Measurements from ENCODE around the gene PACS2. TPM values are rescaled to one million over a fixed set of nuclear protein-coding genes. Genes with fewer than 3 reads are reported as not detected.

The PACS2 gene
- total and polyA plus RNA-seq, 2 of the 4 experiments (the other 2 are of a cell fraction), result 15.6 to 32.2 TPM

DNA sequence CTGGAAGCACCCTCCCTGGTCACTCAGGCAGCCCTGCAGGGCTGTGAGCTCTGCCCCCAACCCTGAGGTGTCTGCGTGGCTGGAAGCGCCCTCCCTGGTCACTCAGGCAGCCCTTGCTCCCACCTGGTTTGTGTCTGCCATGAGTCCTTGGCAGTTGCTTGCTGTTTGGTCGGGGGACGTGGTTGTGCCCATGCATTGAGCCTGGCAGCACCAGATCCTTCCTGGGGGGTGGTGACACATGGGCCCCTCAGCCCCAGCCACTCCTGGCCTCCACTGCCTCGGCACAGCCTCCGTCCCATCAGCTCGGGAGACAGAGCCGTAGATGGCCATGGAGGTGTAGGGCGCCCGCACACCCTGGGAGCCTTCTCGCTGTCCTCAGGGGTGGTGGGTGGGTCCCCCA is 124.6 kb downstream of the PACS2 start:
- Histone ChIP-seq H3K4me3 (ENCODE audit: insufficient read depth, low read depth, low read length) (no peak overlapping the region), H2BK120ac (ENCODE audit: low read depth, low read length) (no peak overlapping the region), H2BK15ac (ENCODE audit: low read depth, low read length) (no peak overlapping the region), H3K27ac (ENCODE audit: insufficient read depth, low read length) (no peak overlapping the region), H3K14ac (replicated peaks; ENCODE audit: low read depth, low read length) (no peak overlapping the region), H3K9me1 (ENCODE audit: insufficient read depth, low read length) (no peaks in the 10 kb centered on the region), H3K36me3 (ENCODE audit: control insufficient read depth, insufficient read depth, low read length) (peaks cover 17% of the 10 kb centered on the region), H4K8ac (ENCODE audit: low read depth in 2 of 2, low read length in 2 of 2) (no peak overlapping the region), H2AK5ac (ENCODE audit: low read depth, low read length) (no peak overlapping the region), H2AFZ (replicated peaks; ENCODE audit: low read length, poor library complexity) (no peak overlapping the region), H3K9ac (ENCODE audit: low read depth, low read length) (no peak overlapping the region), H3K56ac (ENCODE audit: extremely low read depth, insufficient read depth, low read length) (no peak overlapping the region), H3K4ac (ENCODE audit: low read depth, low read length) (no peak overlapping the region), H2BK5ac (ENCODE audit: low read depth, low read length, poor library complexity, severe bottlenecking) (no peak overlapping the region), H2AK9ac (replicated peaks; ENCODE audit: low read depth, low read length, poor library complexity) (peak overlapping the region; percentile 10), H4K5ac (ENCODE audit: low read depth, low read length) (no peak overlapping the region), H2BK20ac (ENCODE audit: low read depth, low read length) (no peak overlapping the region), H3K4me1 (ENCODE audit: control insufficient read depth, insufficient read depth, low read length) (no peaks in the 10 kb centered on the region), H3K79me1 (ENCODE audit: low read depth in 1 of 2, low read length in 2 of 2) (peaks cover 15 to 68% of the 10 kb centered on the region in 2 experiments), H3K9me3 (ENCODE audit: control insufficient read depth, insufficient read depth, low read length) (no peaks in the 10 kb centered on the region), H3K27me3 (ENCODE audit: control insufficient read depth, insufficient read depth, low read length) (no peaks in the 10 kb centered on the region), H3K23ac (ENCODE audit: low read depth, low read length) (no peak overlapping the region), H3K4me2 (ENCODE audit: low read depth, low read length) (no peak overlapping the region), H3K18ac (ENCODE audit: low read depth, low read length) (no peak overlapping the region), H4K91ac (ENCODE audit: insufficient read depth, low read depth, low read length) (no peak overlapping the region), H4K20me1 (ENCODE audit: insufficient read depth, low read length) (peaks cover 69% of the 10 kb centered on the region)
- TF ChIP-seq, protein P1, sequence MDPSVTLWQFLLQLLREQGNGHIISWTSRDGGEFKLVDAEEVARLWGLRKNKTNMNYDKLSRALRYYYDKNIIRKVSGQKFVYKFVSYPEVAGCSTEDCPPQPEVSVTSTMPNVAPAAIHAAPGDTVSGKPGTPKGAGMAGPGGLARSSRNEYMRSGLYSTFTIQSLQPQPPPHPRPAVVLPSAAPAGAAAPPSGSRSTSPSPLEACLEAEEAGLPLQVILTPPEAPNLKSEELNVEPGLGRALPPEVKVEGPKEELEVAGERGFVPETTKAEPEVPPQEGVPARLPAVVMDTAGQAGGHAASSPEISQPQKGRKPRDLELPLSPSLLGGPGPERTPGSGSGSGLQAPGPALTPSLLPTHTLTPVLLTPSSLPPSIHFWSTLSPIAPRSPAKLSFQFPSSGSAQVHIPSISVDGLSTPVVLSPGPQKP (IDR thresholded peaks at IDR 0.05; ENCODE audit: borderline replicate concordance, low read depth, low read length), result no peak
- TF ChIP-seq SMC3 (IDR thresholded peaks at IDR 0.05; ENCODE audit: low read depth, low read length), result no peak
- no peak for TF ChIP-seq MAFK (IDR thresholded peaks at IDR 0.05; ENCODE audit: low read depth, low read length)
- TF ChIP-seq, protein P2, sequence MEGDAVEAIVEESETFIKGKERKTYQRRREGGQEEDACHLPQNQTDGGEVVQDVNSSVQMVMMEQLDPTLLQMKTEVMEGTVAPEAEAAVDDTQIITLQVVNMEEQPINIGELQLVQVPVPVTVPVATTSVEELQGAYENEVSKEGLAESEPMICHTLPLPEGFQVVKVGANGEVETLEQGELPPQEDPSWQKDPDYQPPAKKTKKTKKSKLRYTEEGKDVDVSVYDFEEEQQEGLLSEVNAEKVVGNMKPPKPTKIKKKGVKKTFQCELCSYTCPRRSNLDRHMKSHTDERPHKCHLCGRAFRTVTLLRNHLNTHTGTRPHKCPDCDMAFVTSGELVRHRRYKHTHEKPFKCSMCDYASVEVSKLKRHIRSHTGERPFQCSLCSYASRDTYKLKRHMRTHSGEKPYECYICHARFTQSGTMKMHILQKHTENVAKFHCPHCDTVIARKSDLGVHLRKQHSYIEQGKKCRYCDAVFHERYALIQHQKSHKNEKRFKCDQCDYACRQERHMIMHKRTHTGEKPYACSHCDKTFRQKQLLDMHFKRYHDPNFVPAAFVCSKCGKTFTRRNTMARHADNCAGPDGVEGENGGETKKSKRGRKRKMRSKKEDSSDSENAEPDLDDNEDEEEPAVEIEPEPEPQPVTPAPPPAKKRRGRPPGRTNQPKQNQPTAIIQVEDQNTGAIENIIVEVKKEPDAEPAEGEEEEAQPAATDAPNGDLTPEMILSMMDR (conservative IDR thresholded peaks at IDR 0.05; ENCODE audit: low read depth, low read length), result no peak
- TF ChIP-seq, protein P3, sequence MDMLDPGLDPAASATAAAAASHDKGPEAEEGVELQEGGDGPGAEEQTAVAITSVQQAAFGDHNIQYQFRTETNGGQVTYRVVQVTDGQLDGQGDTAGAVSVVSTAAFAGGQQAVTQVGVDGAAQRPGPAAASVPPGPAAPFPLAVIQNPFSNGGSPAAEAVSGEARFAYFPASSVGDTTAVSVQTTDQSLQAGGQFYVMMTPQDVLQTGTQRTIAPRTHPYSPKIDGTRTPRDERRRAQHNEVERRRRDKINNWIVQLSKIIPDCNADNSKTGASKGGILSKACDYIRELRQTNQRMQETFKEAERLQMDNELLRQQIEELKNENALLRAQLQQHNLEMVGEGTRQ (IDR thresholded peaks at IDR 0.05; ENCODE audit: low read depth, low read length), result no peak
- no peak for TF ChIP-seq RCOR1 (IDR thresholded peaks at IDR 0.05; ENCODE audit: insufficient replicate concordance, low read length)
- CTCF ChIA-PET, result no interaction called here
- in situ Hi-C loops (cut with MboI; ENCODE audit: low sequenced_read_pairs), result no loop called here
- POLR2A ChIA-PET (ENCODE audit: unreplicated experiment), result no interaction called here
- intact Hi-C loops (cut with micrococcal nuclease), result no loop called here
- dilution Hi-C loops (cut with HindIII; ENCODE audit: low sequenced_read_pairs, unreplicated experiment), result no loop called here
- WGBS, 2 experiments (ENCODE audit: extremely low coverage in 2 of 2, insufficient read length in 1 of 2), result 88% methylated on average over 2 of the region's 11 CpGs; no CpG with 5 or more reads in 1 of the 2 experiments
- no TSS peak for BruUV-seq (replicated peaks)
- DNase-seq (no peak), ATAC-seq (ENCODE audit: low read depth) (no peak)

All from IMR-90 (cell line).